NT2/D1 (cell line): ENCODE measurements around the gene GRAMD1B.

Experiments used
- DNase-seq: peaks from one replicate; pipeline ENCODE4 v3.0.0-alpha.2; 2011; ENCODE audit warnings: low read depth, low spot score
- H3K27me3 ChIP-seq: 2 replicates; pipeline ENCODE4 v1.6.0; 2011; ENCODE audit warnings: mild to moderate bottlenecking; ENCODE audit not compliant: insufficient read length, insufficient read depth
- H3K36me3 ChIP-seq: 2 replicates; pipeline ENCODE4 v1.6.1; 2011; ENCODE audit warnings: mild to moderate bottlenecking, low read length, mixed read lengths; ENCODE audit not compliant: insufficient read depth, insufficient read length
- H3K4me1 ChIP-seq: 2 replicates; pipeline ENCODE4 v1.5.1; 2011; ENCODE audit not compliant: insufficient read depth, insufficient read length
- H3K4me3 ChIP-seq: 2 replicates; pipeline ENCODE4 v1.5.1; 2011; ENCODE audit warnings: low read depth; ENCODE audit not compliant: insufficient read length
- H3K9ac ChIP-seq: 2 replicates; pipeline ENCODE4 v1.6.0; 2011; ENCODE audit warnings: low read depth; ENCODE audit not compliant: insufficient read length
- H3K9me3 ChIP-seq: 2 replicates; pipeline ENCODE4 v1.5.1; 2011; ENCODE audit warnings: mild to moderate bottlenecking, low read length; ENCODE audit not compliant: insufficient read depth
- SUZ12 ChIP-seq: IDR thresholded peaks from 2 replicates; pipeline ENCODE4 v1.6.1; 2011; ENCODE audit not compliant: insufficient read length, insufficient read depth; ENCODE audit errors: extremely low read depth
- YY1 ChIP-seq: IDR thresholded peaks from 2 replicates; pipeline ENCODE4 v1.6.1; 2011; ENCODE audit not compliant: insufficient read length, insufficient read depth
- ZNF274 ChIP-seq: IDR thresholded peaks from 2 replicates; pipeline ENCODE4 v1.6.1; 2011; ENCODE audit warnings: mild to moderate bottlenecking, low read depth, low read length

Gene GRAMD1B

GRCh38 chr11:123628936-123629683, 199.0 kb downstream of the GRAMD1B start:
- no peak overlapping the region for H3K9ac ChIP-seq
- peaks cover 7% of the 10 kb centered on the region for H3K36me3 ChIP-seq
- no peaks in the 10 kb centered on the region for H3K4me1 ChIP-seq
- TF ChIP-seq SUZ12 (no peak), YY1 (no peak), ZNF274 (no peak)
- DNase-seq = no peak
- no peaks in the 10 kb centered on the region for H3K27me3 ChIP-seq
- no peaks in the 10 kb centered on the region for H3K9me3 ChIP-seq
- H3K4me3 ChIP-seq = no peak overlapping the region

- Histone ChIP-seq H3K9me3 (no peaks in the 10 kb centered on the region), H3K4me3 (no peak overlapping the region), H3K27me3 (no peaks in the 10 kb centered on the region), H3K36me3 (peaks cover 5% of the 10 kb centered on the region), H3K9ac (no peak overlapping the region), H3K4me1 (no peaks in the 10 kb centered on the region)
- no peak for DNase-seq
- no peak for TF ChIP-seq SUZ12
- TF ChIP-seq ZNF274 = no peak
- TF ChIP-seq YY1 = no peak
Observed at GRCh38 chr11:123630126-123630608, 200.1 kb downstream of the GRAMD1B start.

- no peaks in the 10 kb centered on the region for H3K27me3 ChIP-seq
Observed at GRCh38 chr11:123640029-123640428, 210.0 kb downstream of the GRAMD1B start.

DNA sequence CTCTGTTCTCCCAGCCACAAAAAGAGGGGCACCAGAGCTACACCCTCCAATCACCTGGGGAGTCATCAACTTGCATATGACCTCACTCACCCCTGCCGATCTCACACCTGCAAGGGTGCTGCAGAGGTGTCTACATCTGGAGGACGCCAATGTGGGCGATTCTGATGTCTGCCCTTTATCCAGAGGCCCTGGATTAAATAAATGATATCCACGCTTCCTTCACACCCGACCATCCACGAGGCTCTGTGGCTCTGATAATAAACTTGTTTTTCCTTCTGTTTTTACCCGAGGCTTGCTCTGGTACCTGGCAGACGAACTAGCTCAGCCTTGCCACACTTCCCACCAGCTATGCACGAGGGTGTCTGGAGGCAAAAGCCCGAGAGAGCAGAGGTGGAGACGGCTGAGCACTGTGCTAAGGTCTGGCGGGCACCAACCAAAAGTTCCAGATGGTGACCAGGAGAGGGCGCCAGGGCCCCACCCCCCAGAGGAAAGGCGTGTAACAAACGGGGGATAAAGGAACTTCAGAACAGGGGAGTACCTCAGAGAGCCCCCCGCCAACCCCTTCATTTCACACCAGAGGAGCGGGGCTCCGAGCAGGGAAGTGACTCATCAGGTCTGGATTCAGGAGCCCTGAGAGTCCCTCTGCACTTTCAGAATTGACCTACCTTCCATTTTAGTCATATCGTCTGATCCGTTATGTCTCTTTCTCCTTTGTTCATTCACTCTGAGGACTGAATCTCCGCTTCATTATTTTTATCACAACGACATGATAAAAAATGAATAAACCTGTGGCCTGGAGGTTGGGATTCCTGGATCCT, 210.8 kb downstream of the GRAMD1B start:
- Histone ChIP-seq H3K9me3 (no peaks in the 10 kb centered on the region), H3K4me3 (no peak overlapping the region), H3K27me3 (no peaks in the 10 kb centered on the region), H3K9ac (no peak overlapping the region), H3K4me1 (peaks cover 3% of the 10 kb centered on the region), H3K36me3 (no peaks in the 10 kb centered on the region)
- peak; percentile 61 for DNase-seq
- TF ChIP-seq SUZ12 (no peak), ZNF274 (no peak), YY1 (no peak)

More at GRCh38 chr11:123640029-123640428, 210.0 kb downstream of the GRAMD1B start:
- Histone ChIP-seq H3K4me3 (no peak overlapping the region), H3K36me3 (no peaks in the 10 kb centered on the region), H3K4me1 (peaks cover 3% of the 10 kb centered on the region), H3K9me3 (no peaks in the 10 kb centered on the region), H3K9ac (no peak overlapping the region)
- no peak for TF ChIP-seq SUZ12
- TF ChIP-seq ZNF274 = no peak
- TF ChIP-seq YY1 = no peak
- DNase-seq = no peak

DNA sequence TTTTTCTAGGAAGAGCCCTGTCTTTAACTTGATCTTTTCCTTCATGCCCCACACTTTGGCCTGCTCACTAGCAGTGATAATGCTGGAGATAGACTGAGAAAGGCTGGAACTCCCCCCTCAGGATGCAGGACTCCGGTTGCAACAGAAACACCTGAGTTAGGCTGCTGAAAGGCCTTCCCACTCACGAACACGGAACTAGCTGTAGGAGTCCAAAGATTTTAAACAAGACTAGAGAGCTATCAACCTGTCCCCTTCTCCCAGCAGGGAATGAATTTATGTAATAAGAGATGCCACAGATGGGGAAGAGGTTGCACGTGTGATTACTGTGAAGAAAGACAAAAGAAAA, 211.4 kb downstream of the GRAMD1B start:
- no peak for DNase-seq
- H3K27me3 ChIP-seq = no peaks in the 10 kb centered on the region
- TF ChIP-seq SUZ12 (no peak), ZNF274 (no peak), YY1 (no peak)
- peaks cover 3% of the 10 kb centered on the region for H3K4me1 ChIP-seq
- no peaks in the 10 kb centered on the region for H3K36me3 ChIP-seq
- H3K9me3 ChIP-seq = no peaks in the 10 kb centered on the region
- H3K4me3 ChIP-seq = no peak overlapping the region
- no peak overlapping the region for H3K9ac ChIP-seq

GRCh38 chr11:123642435-123642834, 212.4 kb downstream of the GRAMD1B start:
- Histone ChIP-seq H3K9me3 (no peaks in the 10 kb centered on the region), H3K9ac (no peak overlapping the region), H3K36me3 (no peaks in the 10 kb centered on the region), H3K27me3 (no peaks in the 10 kb centered on the region), H3K4me3 (no peak overlapping the region), H3K4me1 (peaks cover 3% of the 10 kb centered on the region)
- TF ChIP-seq ZNF274 = no peak
- TF ChIP-seq YY1 = no peak
- TF ChIP-seq SUZ12 = no peak
- no peak for DNase-seq
